Osteocyte (in vitro differentiated cells): ENCODE measurements around the gene KRTAP5-2. TPM values are rescaled to one million over a fixed set of nuclear protein-coding genes. Genes with fewer than 3 reads are reported as not detected.
"Not testable (repeated sequence)": the region's sequence is repeated elsewhere in the genome, so short reads cannot be mapped to it uniquely, and the experiment has no call there.

Experiments
- DNase-seq: peaks from one replicate; pipeline ENCODE4 v3.0.0; 2021; ENCODE audit warnings: mixed read lengths; ENCODE audit not compliant: unreplicated experiment; ENCODE audit errors: extremely low spot score
- H3K27ac Mint-ChIP-seq: one replicate; pipeline ENCODE4 v1.8.0; 2021; ENCODE audit warnings: mild to moderate bottlenecking, mixed read lengths; ENCODE audit not compliant: unreplicated experiment
- H3K27me3 Mint-ChIP-seq: one replicate; pipeline ENCODE4 v1.8.0; 2021; ENCODE audit warnings: mixed read lengths; ENCODE audit not compliant: unreplicated experiment
- H3K36me3 Mint-ChIP-seq: one replicate; pipeline ENCODE4 v1.8.0; 2021; ENCODE audit warnings: mixed read lengths; ENCODE audit not compliant: unreplicated experiment
- H3K4me1 Mint-ChIP-seq: one replicate; pipeline ENCODE4 v1.8.0; 2021; ENCODE audit warnings: mixed read lengths; ENCODE audit not compliant: unreplicated experiment
- H3K4me3 Mint-ChIP-seq: one replicate; pipeline ENCODE4 v1.8.0; 2021; ENCODE audit warnings: mild to moderate bottlenecking, moderate library complexity, mixed read lengths; ENCODE audit not compliant: unreplicated experiment
- H3K9me3 Mint-ChIP-seq: one replicate; pipeline ENCODE4 v1.8.0; 2021; ENCODE audit warnings: mixed read lengths; ENCODE audit not compliant: unreplicated experiment
- CTCF ChIP-seq: fragments of 200-600 bp; sonication (generic); IDR thresholded peaks from 2 replicates; pipeline ENCODE4 v1.5.0; 2021; ENCODE audit warnings: antibody characterized with exemption, mild to moderate bottlenecking, moderate library complexity
- total RNA-seq: library from RNA; stranded (reverse); gene quantifications from 2 replicates; pipeline ENCODE4 v1.2.1, GENCODE V29; 2021

The KRTAP5-2 gene
- total RNA-seq, 1 donor from 2014 or later, result not detected

- no peaks in the 10 kb centered on the region for H3K9me3 Mint-ChIP-seq
- H3K36me3 Mint-ChIP-seq, result no peaks in the 10 kb centered on the region
- no peak for DNase-seq
- TF ChIP-seq CTCF, result no peak
- no peaks in the 10 kb centered on the region for H3K4me1 Mint-ChIP-seq
- no peak within 1 kb of the TSS for H3K4me3 Mint-ChIP-seq
- H3K27me3 Mint-ChIP-seq, result peaks cover 54% of the 10 kb centered on the region
- no peak within 1 kb of the TSS for H3K27ac Mint-ChIP-seq
Measured at GRCh38 chr11:1608363-1608762, 10.3 kb upstream of the KRTAP5-2 start, which contains the start of gene KRTAP5-3. Gene KRTAP5-3, minus strand, starts transcription at chr11:1608463. Its CDS starts 78 bp downstream, at chr11:1608385.

- not testable (repeated sequence) for H3K9me3 Mint-ChIP-seq, H3K4me1 Mint-ChIP-seq, DNase-seq, H3K27ac Mint-ChIP-seq, H3K36me3 Mint-ChIP-seq, H3K4me3 Mint-ChIP-seq
- peaks cover 55% of the 10 kb centered on the region for H3K27me3 Mint-ChIP-seq
Measured at GRCh38 chr11:1607901-1608300, 9.8 kb upstream of the KRTAP5-2 start.

- H3K9me3 Mint-ChIP-seq, H3K4me3 Mint-ChIP-seq, H3K4me1 Mint-ChIP-seq, DNase-seq, H3K27ac Mint-ChIP-seq, H3K36me3 Mint-ChIP-seq: not testable (repeated sequence)
- H3K27me3 Mint-ChIP-seq, result peaks cover 58% of the 10 kb centered on the region
Measured at GRCh38 chr11:1607156-1607845, 9.2 kb upstream of the KRTAP5-2 start.

GRCh38 chr11:1605923-1606322, 7.8 kb upstream of the KRTAP5-2 start:
- H3K27ac Mint-ChIP-seq, H3K9me3 Mint-ChIP-seq, H3K36me3 Mint-ChIP-seq, H3K4me1 Mint-ChIP-seq, H3K4me3 Mint-ChIP-seq, DNase-seq: not testable (repeated sequence)
- peaks cover 61% of the 10 kb centered on the region for H3K27me3 Mint-ChIP-seq

GRCh38 chr11:1604711-1605110, 6.6 kb upstream of the KRTAP5-2 start:
- TF ChIP-seq CTCF, result no peak
- H3K9me3 Mint-ChIP-seq, result no peaks in the 10 kb centered on the region
- no peaks in the 10 kb centered on the region for H3K4me1 Mint-ChIP-seq
- no peak overlapping the region for H3K27ac Mint-ChIP-seq
- no peak overlapping the region for H3K4me3 Mint-ChIP-seq
- H3K27me3 Mint-ChIP-seq, result peaks cover 63% of the 10 kb centered on the region
- no peak for DNase-seq
- H3K36me3 Mint-ChIP-seq, result no peaks in the 10 kb centered on the region

GRCh38 chr11:1604181-1604580, 6.1 kb upstream of the KRTAP5-2 start:
- no peak for DNase-seq
- Mint-ChIP-seq H3K4me1 (no peaks in the 10 kb centered on the region), H3K27ac (no peak overlapping the region), H3K27me3 (peaks cover 68% of the 10 kb centered on the region), H3K4me3 (no peak overlapping the region), H3K36me3 (no peaks in the 10 kb centered on the region), H3K9me3 (no peaks in the 10 kb centered on the region)
- TF ChIP-seq CTCF, result no peak
